ENCODE data around the gene PATE1.
"Not testable (repeated sequence)": the region's sequence is repeated elsewhere in the genome, so short reads cannot be mapped to it uniquely, and the experiment has no call there.

Gene PATE1

GRCh38 chr11:125745979-125746378, at the start of gene PATE1:
TSS of gene PATE1 (plus strand) at chr11:125746279. CDS start at chr11:125746305, 26 bp downstream.
- no peak for DNase-seq

GRCh38 chr11:125701018-125701610, 45.0 kb upstream of the PATE1 start:
- DNase-seq = no peak

DNA sequence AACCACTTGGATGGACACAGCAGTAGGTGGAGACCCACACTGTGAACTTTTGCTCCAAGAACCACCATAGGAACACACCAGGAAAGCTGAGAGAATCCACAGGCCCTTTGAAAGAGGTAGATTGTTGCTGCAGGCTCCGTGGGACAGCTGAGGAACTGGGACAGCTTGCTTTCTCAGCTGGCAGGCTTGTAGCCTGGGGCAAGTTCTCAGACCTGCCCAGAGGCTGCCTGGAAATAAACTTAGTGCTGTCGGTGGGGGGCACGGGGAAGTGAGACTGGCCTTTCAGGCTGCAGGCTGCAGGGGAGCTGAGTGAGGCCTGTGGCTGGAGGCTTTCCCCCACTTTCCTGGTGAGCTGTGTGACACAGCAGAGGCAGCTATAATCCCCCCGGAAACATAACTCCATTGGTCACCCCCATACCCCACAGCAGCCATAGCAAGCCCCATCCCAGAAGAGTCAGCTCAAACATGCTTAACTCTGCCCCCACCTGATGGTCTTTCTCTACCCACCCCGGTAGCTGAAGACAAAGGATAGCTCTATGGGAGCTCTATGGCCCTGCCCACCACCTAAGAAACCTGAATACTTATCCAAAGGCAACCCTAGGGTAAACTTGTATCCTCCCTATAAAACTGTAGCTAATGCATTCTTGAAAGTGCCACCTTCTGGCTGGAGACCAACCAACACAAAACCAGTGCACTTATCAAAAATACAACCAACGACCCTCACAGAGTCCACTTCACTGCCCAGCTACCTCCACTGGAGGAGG, 44.0 kb upstream of the PATE1 start:
- DNase-seq = no peak

DNA sequence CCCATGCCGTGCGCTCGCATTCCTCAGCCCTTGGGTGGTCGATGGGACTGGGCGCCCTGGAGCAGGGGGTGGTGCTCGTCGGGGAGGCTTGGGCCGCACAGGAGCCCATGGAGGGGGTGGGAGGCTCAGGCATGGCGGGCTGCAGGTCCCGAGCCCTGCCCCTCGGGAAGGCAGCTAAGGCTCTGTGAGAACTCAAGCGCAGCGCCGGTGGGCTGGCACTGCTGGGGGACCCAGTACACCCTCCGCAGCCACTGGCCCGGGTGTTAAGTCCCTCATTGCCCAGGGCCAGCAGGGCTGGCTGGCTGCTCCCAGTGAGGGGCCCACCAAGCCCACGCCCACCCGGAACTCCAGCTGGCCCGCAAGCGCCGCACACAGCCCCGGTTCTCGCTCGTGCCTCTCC, 41.4 kb upstream of the PATE1 start:
- DNase-seq = not testable (repeated sequence)

GRCh38 chr11:125720781-125721180, 25.3 kb upstream of the PATE1 start:
- no peak for DNase-seq

DNA sequence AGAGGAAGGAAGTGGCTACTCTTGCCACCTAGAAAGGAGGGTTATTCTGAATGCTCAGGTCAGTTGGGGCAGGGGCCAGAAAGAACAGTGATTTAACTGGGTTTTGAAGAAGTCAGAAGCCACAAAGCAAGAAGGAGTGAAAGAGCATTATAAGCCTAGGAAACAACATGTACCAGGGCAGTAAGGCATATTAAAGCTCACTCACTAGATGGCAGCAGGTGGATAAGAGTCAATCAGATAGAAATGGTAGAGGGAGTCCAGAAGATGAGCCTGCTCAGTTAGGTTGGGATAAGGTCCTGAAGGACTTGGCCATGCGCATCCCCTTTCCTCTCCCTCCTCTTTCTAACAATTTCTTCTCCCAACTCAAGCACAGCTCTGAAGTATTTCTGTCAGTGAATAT, 22.0 kb upstream of the PATE1 start:
- no peak for DNase-seq

- no peak for DNase-seq
These were observed 17.1 kb upstream of the PATE1 start for GRCh38 chr11:125728969-125729368.

DNA sequence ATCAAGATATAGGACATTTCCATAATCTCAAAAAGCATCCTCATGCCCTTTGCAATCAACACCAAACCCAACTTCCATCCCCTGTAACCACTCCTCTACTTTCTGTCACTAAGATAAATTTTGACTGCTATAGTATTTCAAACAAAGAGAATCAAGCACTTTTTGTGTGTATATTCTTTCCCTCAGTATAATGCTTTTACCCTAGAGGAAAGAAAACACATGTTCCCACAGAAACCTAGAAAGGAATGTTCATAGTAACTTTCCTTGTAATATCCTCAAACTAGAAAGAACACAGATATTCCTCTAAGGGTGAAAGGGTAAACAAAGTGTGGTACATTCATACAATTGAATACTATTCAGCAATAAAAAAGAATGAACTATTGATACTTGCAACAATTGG, 5.5 kb upstream of the PATE1 start:
- DNase-seq = no peak

- no peak for DNase-seq
These were observed 2.4 kb upstream of the PATE1 start for GRCh38 chr11:125743681-125744080.

GRCh38 chr11:125750629-125751028, 4.5 kb downstream of the PATE1 start:
- no peak for DNase-seq

DNA sequence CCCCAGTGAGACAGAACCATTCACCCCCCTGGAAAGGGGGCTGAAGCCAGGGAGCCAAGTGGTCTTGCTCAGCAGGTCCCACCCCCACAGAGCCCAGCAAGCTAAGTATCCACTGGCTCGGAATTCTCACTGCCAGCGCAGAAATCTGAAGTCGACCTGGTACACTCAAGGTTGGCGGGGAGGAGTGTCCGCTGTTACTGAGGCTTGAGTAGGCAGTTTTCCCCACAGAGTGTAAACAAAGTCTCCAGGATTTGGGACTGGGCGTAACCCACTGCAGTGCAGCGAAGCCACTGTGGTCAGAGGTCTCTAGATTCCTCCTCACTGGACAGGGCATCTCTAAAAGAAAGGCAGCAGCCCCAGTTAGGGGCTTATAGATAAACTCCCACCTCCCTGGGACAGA, 10.0 kb downstream of the PATE1 start:
- DNase-seq = no peak

- DNase-seq = no peak
These were observed 16.4 kb downstream of the PATE1 start for GRCh38 chr11:125762445-125762844.

DNA sequence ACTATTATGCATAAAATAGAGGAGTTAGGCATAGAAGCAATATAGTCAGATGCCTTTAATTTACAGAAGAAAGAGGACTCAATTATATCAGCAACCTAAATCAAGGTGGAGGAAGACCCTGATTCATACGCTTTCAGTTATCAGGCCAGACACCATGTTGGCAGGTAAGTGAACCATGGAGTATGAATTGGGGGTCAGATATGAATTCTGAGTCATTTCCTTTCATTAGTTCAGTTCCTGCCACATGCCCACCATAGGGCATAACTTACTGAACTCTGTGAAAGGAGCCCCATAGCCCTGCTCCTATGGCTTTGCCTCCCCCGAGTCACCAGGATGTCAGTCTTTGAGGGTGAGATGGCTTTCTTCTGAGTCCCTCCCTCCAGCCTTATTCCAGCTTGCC, 17.4 kb downstream of the PATE1 start:
- no peak for DNase-seq

DNA sequence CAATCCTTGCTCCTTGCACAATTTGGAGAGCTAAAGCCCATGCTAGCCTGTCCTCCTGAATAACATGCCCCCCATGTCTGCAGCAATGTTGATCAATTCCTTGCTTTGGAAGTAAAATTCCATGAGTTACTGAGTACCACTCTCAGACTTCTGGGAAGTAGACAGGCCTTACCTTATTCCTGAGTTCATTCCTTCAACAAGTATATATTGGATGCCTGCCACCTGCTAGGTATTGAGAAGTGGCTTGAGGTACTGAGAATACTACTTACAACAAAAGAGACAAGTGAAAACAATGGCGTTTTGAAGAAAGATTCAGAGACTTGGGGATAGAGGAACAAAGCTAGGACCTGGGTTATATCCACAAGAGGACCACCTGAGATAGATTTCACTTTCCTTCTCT, 20.2 kb downstream of the PATE1 start:
- no peak for DNase-seq

- DNase-seq = no peak
These were observed 22.4 kb downstream of the PATE1 start for GRCh38 chr11:125768336-125769046.

GRCh38 chr11:125770583-125770982, 24.5 kb downstream of the PATE1 start:
- DNase-seq = no peak

- no peak for DNase-seq
These were observed 26.9 kb downstream of the PATE1 start for GRCh38 chr11:125772834-125773505.

DNA sequence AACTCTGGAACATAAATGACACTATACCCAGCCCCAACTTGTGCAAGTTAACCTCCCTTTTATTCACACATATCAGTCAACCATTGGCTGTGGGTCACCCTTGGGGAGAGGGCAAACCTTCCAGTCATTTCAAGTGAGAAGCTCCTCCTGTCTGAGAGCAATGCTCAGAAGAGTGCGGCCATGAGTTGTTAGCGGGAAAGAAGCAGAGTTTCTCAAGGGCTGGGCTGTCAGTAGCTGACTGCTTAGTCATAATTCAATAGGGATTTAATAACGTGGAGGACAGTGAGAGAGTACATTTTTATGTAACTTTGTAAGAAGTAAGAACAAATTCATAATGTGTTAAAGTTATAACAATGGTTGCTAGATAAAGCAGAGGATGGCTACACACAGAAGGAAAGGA, 27.4 kb downstream of the PATE1 start:
- DNase-seq = no peak

DNA sequence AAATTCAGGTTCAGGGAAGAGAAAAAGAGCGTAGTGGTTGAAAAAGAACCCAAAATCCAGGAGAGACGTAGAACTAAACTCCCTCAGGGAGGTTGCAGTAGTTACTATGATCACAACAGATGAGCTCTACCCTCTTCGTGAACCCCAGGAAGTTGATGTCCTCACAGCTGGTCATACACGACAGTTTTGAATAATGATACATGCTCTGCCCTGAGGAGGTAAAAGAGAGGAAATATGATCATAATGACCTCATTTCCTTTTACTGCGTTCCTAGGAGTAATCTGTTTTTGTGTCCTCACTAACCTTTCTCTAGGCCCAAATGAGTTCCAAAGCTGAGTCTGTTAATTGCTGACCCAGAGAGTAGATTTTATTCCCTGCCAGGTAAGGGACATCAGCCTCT, 31.2 kb downstream of the PATE1 start:
- no peak for DNase-seq

DNA sequence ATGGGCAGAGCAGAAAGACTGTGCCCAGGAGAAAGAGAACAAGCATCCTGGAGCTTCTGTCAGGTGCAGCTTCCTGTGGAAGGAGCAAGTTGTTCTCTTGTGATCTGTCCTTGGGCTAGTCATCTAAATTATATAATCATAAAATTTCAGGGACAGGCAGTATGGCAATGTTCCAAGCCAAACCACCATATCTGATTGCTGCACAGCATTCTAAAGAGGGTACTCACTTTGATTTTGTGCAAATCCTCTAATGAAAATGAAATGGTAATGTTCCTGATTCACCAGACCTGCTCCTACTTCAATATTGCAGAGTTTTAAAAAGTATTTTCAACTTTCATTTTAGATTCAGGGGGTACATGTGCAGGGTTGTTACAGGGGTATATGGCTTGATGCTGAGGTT, 32.6 kb downstream of the PATE1 start, which contains the start of gene PATE2:
PATE2 (minus strand) TSS at position 101 of the 400 bp plus-strand sequence; CDS start at position 46, 55 bp downstream.
- no peak for DNase-seq

DNA sequence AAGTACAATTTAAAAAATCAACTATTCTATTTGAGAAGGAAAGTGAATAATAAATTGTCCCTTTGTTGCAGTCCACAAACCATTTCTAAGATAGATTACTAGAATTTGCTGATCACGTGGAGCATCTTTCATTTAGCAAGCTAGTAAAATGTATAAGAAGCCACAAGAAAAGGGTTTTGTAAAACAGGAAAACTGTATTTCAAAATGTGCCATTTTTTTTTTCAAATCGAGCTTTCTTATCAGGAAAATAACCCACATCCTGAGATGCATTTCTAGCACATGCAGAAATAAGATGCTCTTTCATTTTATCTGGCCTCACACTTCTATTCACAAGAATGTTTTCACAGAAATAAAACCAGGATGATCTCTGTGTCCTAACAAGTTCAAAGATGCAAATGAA, 38.6 kb downstream of the PATE1 start:
- no peak for DNase-seq

- DNase-seq = no peak
These were observed 41.7 kb downstream of the PATE1 start, which contains the start of gene PATE3 for GRCh38 chr11:125787827-125788226. TSS of gene PATE3 (plus strand) at chr11:125788127. CDS start at chr11:125788152, 25 bp downstream.

DNA sequence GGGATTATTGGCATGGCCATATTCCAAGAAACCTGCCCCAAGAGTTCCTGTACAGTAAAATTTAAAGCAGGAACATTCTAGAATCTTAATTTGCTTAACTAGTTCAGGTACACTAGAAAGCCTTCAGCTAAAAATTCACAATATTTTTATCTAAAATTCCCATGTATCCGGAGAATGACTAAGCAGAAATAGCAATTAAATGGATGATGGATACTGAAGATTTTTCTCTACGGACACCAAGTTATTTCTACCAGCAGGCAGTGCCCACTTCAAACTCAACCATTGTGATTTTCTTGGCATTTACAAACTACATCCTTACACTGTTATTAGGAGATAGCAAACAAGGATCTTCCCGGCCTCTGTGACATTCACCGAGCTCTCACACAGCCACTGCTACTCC, 44.7 kb downstream of the PATE1 start:
- DNase-seq = no peak
